ENCODE results near the gene PKD2L1. TPM values are rescaled to one million over a fixed set of nuclear protein-coding genes. Genes with fewer than 3 reads are reported as not detected.

PKD2L1 gene
- total and polyA plus RNA-seq, 2 of the 8 experiments (the other 6 are each of a cell fraction or from before 2014, with no cell fraction given): 0.20 to 0.33 TPM

GRCh38 chr10:100286051-100287033, 43.7 kb downstream of the PKD2L1 start, which contains the start of gene BLOC1S2:
Gene BLOC1S2 (minus strand): TSS chr10:100286680. CDS start chr10:100286659, 21 bp downstream.
- Histone ChIP-seq H2BK20ac (ENCODE audit: low read length) (peak within 1 kb of the TSS; percentile 77; the same call in 1 of the 2 replicates), H3K4me2 (ENCODE audit: insufficient read depth in 1 of 2, low read depth in 2 of 2, low read length in 2 of 2) (peak within 1 kb of the TSS; percentile 79 to 82), H2BK120ac (replicated peaks; ENCODE audit: low read depth, low read length) (peak within 1 kb of the TSS; percentile 75), H3K9me3 (ENCODE audit: insufficient read depth in 2 of 2, low read depth in 1 of 2, low read length in 1 of 2) (no peaks in the 10 kb centered on the region), H3K36me3 (ENCODE audit: control insufficient read depth in 2 of 4, insufficient read depth in 4 of 4, low read length in 3 of 4) (peaks cover 4 to 8% (median 7%) of the 10 kb centered on the region in 4 experiments; a peak in 6 of 8 replicates), H3K79me1 (ENCODE audit: low read depth, low read length) (peaks cover 4% of the 10 kb centered on the region), H3K27me3 (replicated peaks in 1 of 4; ENCODE audit: control insufficient read depth in 3 of 4, extremely low read depth in 1 of 4, insufficient read depth in 3 of 4, low read length in 3 of 4) (no peaks in the 10 kb centered on the region), H4K20me1 (replicated peaks in 1 of 2; ENCODE audit: control insufficient read depth in 1 of 2, insufficient read depth in 2 of 2, low read length in 2 of 2) (peaks cover 0 to 3% of the 10 kb centered on the region in 2 experiments), H3K18ac (ENCODE audit: extremely low read depth, low read length) (peak within 1 kb of the TSS; percentile 99), H2AFZ (ENCODE audit: low read length) (peak within 1 kb of the TSS; percentile 99), H3K27ac (ENCODE audit: low read depth, low read length) (peak within 1 kb of the TSS; percentile 72), H3K23me2 (ENCODE audit: low read depth, low read length) (peaks cover 11% of the 10 kb centered on the region), H3K4me3 (ENCODE audit: extremely low read depth in 1 of 4, insufficient read depth in 2 of 4, low read depth in 3 of 4, low read length in 4 of 4) (peak within 1 kb of the TSS; percentile 64 to 98 (median 88)), H3K79me2 (ENCODE audit: control insufficient read depth in 1 of 2, insufficient read depth in 2 of 2, low read length in 2 of 2) (peaks cover 7 to 44% of the 10 kb centered on the region in 2 experiments; a peak in 3 of 4 replicates), H3K56ac (replicated peaks; ENCODE audit: insufficient read length, low read depth, low read length) (peak within 1 kb of the TSS; percentile 24), H2BK5ac (ENCODE audit: low read depth, low read length) (peak within 1 kb of the TSS; percentile 99), H3K23ac (ENCODE audit: insufficient read length) (no peak within 1 kb of the TSS), H4K5ac (ENCODE audit: insufficient read length, low read depth, low read length) (peak within 1 kb of the TSS; percentile 87), H3K4ac (replicated peaks; ENCODE audit: insufficient read length, low read depth, low read length) (peak within 1 kb of the TSS; percentile 81), H4K8ac (ENCODE audit: extremely low read depth, insufficient read depth, low read length) (peak within 1 kb of the TSS; percentile 94; the same call in 1 of the 2 replicates), H4K91ac (replicated peaks; ENCODE audit: insufficient read length, low read length) (peak within 1 kb of the TSS; percentile 72), H3K14ac (ENCODE audit: insufficient read length) (no peak within 1 kb of the TSS), H2BK12ac (ENCODE audit: low read depth, low read length) (peak within 1 kb of the TSS; percentile 98), H3K4me1 (replicated peaks in 1 of 4; ENCODE audit: control insufficient read depth in 3 of 4, insufficient read depth in 4 of 4, low read length in 3 of 4) (peaks cover 0 to 8% (median 4%) of the 10 kb centered on the region in 4 experiments; a peak in 4 of 7 replicates), H2AK5ac (ENCODE audit: low read depth, low read length) (peak within 1 kb of the TSS; percentile 77; the same call in 1 of the 2 replicates), H2BK15ac (ENCODE audit: low read length) (peak within 1 kb of the TSS; percentile 98), H3K9ac (replicated peaks in 1 of 4; ENCODE audit: extremely low read depth in 1 of 4, low read depth in 3 of 4, low read length in 3 of 4) (peak within 1 kb of the TSS; percentile 68 to 86 (median 84))
- 10% methylated on average over 43 of the region's 63 CpGs; no CpG with 5 or more reads in 1 of the 2 experiments for WGBS, 2 experiments (ENCODE audit: extremely low coverage in 1 of 2, insufficient coverage in 1 of 2, insufficient read length in 1 of 2, insufficient replicate concordance in 2 of 2, low coverage in 1 of 2, low lambda C conversion rate in 2 of 2, missing lambda C conversion rate in 1 of 2)
- ChIA-PET CTCF (ENCODE audit: partially characterized antibody) (interaction anchor here (0.9 to 1.5 kb wide), 5 partner anchors 9 to 63 kb away, joined by 3 to 6 read pairs (median 4); no protein-coding TSS in a partner anchor), POLR2A (ENCODE audit: partially characterized antibody) (interaction anchor here (0.5 to 2.6 kb wide), 13 partner anchors 11 to 410 kb away, joined by 3 to 20 read pairs (median 3); partner anchors contain the start of gene CWF19L1)
- DNase-seq (ENCODE audit: low read depth in 1 of 2, low spot score in 2 of 2) (peak; percentile 64 to 95), FAIRE-seq (no peak)
- TF ChIP-seq CEBPB (IDR thresholded peaks at IDR 0.05; ENCODE audit: low read depth, low read length): no peak
- TF ChIP-seq KDM1A (IDR thresholded peaks at IDR 0.05; ENCODE audit: borderline replicate concordance, low read length): no peak
- no peak for TF ChIP-seq ATF2 (IDR thresholded peaks at IDR 0.05; ENCODE audit: low read length)
- TF ChIP-seq SP1 (IDR thresholded peaks at IDR 0.05; ENCODE audit: low read depth, low read length): no peak
- TF ChIP-seq BACH1 (IDR thresholded peaks at IDR 0.05; ENCODE audit: low read length): peak; percentile 49; the same call in 1 of the 2 replicates
- TF ChIP-seq RXRA (IDR thresholded peaks at IDR 0.05; ENCODE audit: insufficient read depth, low read depth, low read length): no peak
- TF ChIP-seq SAP30 (IDR thresholded peaks at IDR 0.05; ENCODE audit: insufficient read depth, insufficient replicate concordance, low read length): peak; percentile 96
- peak; percentile 90 for TF ChIP-seq NRF1 (IDR thresholded peaks at IDR 0.05; ENCODE audit: low read depth, low read length)

All from H1 (cell line).